ENCODE measurements around the gene GBA3. TPM values are rescaled to one million over a fixed set of nuclear protein-coding genes. Genes with fewer than 3 reads are reported as not detected.

GBA3 gene
- total RNA-seq, 1 donor from 2014 or later: 0.63 TPM

DNA sequence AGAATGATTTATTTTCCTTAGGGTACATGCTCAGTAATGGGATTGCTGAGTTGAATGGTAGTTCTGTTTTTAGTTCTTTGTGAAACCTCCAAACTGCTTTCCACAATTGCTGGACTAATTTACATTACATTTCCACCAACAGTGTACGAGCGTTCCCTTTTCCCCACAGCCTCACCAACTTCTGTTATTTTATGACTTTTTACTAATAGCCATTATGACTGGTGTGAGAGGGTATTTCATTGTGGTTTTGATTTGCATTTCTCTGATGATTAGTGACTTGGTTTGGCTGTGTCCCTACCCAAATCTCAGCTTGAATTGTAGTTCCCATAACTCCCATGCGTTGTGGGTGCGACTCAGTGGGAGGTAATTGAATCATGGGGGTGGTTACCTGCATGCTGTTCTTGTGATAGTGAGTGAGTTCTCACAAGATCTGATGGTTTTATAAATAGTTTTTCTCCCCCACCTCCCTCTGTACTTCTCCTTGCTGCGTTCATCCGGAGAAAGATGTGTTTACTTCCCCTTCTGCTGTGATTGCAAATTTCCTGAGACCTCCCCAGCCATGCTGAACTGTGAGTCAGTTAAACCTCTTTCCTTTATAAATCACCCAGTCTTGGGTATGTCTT lies 95.1 kb downstream of the GBA3 start:
- DNase-seq (ENCODE audit: low read depth): no peak
- H3K4me3 ChIP-seq (ENCODE audit: low read depth, low read length): no peak overlapping the region
- TF ChIP-seq, protein P1, sequence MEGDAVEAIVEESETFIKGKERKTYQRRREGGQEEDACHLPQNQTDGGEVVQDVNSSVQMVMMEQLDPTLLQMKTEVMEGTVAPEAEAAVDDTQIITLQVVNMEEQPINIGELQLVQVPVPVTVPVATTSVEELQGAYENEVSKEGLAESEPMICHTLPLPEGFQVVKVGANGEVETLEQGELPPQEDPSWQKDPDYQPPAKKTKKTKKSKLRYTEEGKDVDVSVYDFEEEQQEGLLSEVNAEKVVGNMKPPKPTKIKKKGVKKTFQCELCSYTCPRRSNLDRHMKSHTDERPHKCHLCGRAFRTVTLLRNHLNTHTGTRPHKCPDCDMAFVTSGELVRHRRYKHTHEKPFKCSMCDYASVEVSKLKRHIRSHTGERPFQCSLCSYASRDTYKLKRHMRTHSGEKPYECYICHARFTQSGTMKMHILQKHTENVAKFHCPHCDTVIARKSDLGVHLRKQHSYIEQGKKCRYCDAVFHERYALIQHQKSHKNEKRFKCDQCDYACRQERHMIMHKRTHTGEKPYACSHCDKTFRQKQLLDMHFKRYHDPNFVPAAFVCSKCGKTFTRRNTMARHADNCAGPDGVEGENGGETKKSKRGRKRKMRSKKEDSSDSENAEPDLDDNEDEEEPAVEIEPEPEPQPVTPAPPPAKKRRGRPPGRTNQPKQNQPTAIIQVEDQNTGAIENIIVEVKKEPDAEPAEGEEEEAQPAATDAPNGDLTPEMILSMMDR (conservative IDR thresholded peaks at IDR 0.05; ENCODE audit: low read depth, low read length): no peak

DNA sequence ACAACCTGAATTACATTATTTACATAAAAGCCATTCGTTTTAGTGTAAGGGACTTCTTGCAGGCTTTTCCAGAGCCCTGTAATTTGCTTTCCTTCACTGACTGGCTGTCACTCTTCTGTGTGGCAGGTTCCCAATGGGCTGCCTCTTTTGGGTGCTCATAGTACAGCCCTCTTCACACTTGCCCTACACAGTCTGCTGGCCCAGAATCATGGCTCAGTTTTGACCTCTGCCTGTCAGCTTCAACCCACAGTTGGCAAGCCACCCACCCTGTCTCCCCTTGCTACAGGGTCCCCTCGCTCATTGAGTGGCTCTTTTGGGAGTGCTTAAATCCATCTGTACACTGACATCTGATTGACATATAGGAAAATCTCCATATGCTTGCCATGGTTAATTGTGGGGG lies 97.9 kb downstream of the GBA3 start:
- no peak for DNase-seq (ENCODE audit: low read depth)
- TF ChIP-seq, protein P1 (conservative IDR thresholded peaks at IDR 0.05; ENCODE audit: low read depth, low read length): no peak
- no peak overlapping the region for H3K4me3 ChIP-seq (ENCODE audit: low read depth, low read length)

DNA sequence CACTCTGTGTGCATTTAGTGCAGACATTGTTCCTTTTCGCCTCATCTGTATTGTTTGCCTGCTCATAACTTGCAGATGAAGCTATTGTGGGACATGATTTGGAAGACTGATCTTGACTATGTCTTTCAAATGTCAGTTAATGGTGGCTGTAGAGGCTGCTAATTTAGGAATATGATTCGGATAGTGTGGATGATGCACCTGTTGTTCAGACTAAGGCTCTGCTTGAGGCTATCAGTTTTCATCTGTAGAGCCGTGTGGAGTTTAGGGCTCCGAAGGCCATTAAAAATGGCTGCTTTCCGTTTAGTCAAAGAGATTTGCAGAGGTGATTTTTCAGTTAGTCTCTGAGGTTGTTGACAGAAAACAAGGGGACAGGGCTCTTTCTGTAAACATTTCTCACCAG lies 102.0 kb downstream of the GBA3 start:
- TF ChIP-seq, protein P1 (conservative IDR thresholded peaks at IDR 0.05; ENCODE audit: low read depth, low read length): no peak
- no peak for DNase-seq (ENCODE audit: low read depth)
- H3K4me3 ChIP-seq (ENCODE audit: low read depth, low read length): no peak overlapping the region

DNA sequence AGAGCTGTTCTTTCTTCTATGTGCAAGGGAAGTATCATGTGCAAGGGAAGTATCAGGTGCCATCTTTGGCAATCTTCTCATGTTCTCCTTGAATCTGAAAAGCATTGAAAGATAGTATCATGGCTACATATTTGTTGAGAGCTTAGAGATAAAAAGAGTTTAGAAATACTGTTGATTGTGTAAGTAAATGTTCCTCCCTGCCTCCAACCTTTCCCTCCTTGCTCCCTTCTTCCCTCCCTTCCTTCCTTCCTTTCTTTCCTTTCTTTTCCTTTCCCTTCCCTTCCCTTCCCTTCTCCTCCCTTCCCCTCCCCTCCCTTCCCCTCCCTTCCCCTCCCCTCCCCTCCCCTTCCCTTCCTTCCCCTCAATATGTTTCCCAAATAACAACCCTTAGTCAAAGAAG lies 108.7 kb downstream of the GBA3 start:
- TF ChIP-seq, protein P1 (conservative IDR thresholded peaks at IDR 0.05; ENCODE audit: low read depth, low read length): no peak
- no peak for DNase-seq (ENCODE audit: low read depth)
- no peak overlapping the region for H3K4me3 ChIP-seq (ENCODE audit: low read depth, low read length)

DNA sequence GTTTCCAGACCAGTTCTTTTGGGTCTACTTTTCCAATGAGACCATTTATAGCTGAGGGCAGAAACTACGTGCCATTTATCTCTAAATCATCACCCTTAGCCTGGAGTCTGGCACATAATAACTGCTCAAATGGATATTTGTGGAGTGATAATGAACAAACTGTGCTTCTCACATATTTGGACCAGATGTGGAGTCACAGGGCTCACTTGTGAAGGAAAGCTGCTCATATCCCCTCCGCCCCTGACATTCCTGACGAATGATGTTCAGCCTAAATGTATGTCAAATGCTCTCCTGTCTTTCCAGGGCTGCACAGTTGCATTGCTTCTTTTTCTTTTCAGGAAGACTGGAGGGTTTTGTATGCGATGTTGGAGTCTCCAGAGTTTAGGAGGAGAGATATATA lies 110.1 kb downstream of the GBA3 start:
- no peak for DNase-seq (ENCODE audit: low read depth)
- TF ChIP-seq, protein P1 (conservative IDR thresholded peaks at IDR 0.05; ENCODE audit: low read depth, low read length): no peak
- no peak overlapping the region for H3K4me3 ChIP-seq (ENCODE audit: low read depth, low read length)

DNA sequence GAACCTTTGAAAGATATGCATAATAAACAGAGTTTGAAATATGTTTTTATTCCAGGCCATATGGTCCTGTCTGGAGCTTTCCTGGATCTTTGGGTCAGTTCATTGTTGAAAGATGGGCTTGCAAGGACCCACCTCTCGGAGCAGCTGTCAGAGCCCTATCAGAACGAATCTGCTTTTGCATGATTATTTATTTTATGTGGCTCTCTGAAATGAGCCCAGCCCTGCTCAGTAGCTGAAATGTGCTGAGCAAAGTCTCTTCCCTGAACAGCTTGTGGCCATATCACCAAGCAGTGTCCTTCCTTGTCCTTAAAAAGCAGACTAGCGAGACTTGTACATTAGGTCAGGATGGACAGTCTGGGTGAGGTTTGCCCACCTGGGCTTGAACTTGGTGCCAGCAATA lies 110.8 kb downstream of the GBA3 start:
- TF ChIP-seq, protein P1 (conservative IDR thresholded peaks at IDR 0.05; ENCODE audit: low read depth, low read length): no peak
- no peak for DNase-seq (ENCODE audit: low read depth)
- no peak overlapping the region for H3K4me3 ChIP-seq (ENCODE audit: low read depth, low read length)

DNA sequence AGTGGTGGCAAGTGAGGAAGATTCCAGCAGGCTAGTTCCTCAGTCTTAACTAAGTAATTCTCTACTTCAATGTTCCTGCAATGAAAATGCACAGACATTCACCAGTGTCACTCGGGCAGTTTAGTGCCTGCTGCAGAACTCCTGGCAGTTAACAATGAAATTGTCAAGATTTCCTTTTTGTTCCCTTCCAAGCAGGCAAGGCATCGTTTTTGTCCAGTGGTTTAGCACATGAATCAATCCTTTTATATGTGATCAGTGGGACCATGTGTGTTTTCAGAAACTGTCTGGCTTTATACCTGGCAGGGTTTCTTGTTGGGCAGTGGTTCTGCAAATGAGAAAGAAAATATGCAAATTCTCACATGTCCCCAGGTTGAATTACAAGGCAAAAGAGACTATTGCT lies 122.2 kb downstream of the GBA3 start:
- TF ChIP-seq, protein P1 (conservative IDR thresholded peaks at IDR 0.05; ENCODE audit: low read depth, low read length): no peak
- DNase-seq (ENCODE audit: low read depth): no peak
- H3K4me3 ChIP-seq (ENCODE audit: low read depth, low read length): no peak overlapping the region

Data from epithelial cell of proximal tubule (primary cell).